HG03039 (cell line): ENCODE measurements around the gene PTPRN2.
"Not testable (repeated sequence)": the region's sequence is repeated elsewhere in the genome, so short reads cannot be mapped to it uniquely, and the experiment has no call there.

Source experiments
- ATAC-seq: cut with Tn5 transposase; IDR thresholded peaks from one replicate; pipeline ENCODE4 v1.9.1; 2021; ENCODE audit warnings: mild to moderate bottlenecking, moderate library complexity; ENCODE audit not compliant: unreplicated experiment

Gene PTPRN2

GRCh38 chr7:157714166-157715070, 873.2 kb downstream of the PTPRN2 start:
- no peak for ATAC-seq

- ATAC-seq, result no peak
These were observed 874.0 kb downstream of the PTPRN2 start for GRCh38 chr7:157713591-157713990.

DNA sequence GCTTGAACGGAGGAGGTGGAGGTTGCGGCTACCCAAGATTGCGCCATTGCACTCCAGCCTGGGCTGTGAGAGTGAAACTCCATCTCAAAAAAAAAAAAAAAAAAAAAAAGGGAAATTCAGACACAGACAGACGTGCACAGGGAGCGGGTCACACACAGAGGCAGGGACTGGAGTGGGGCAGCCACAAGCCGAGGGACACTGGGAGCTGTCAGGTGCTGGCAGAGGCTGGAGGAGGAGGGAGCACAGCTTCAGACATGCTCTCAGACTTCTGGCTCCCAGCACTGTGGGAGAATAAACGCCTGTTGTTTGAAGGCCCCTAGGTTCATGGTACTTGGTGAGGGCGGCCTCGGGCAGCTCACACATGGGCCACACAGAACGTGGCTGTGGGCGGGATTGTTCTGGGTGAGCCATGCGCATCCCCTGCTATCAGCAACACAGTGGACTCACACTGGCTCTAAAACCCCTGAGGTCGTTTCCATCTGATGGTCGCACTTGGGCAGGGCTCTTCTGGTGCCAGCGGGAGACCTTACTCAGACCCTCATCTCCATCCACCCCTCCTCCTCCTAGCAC, 874.9 kb downstream of the PTPRN2 start:
- no peak for ATAC-seq

- ATAC-seq, result no peak
These were observed 876.2 kb downstream of the PTPRN2 start for GRCh38 chr7:157711353-157711888.

DNA sequence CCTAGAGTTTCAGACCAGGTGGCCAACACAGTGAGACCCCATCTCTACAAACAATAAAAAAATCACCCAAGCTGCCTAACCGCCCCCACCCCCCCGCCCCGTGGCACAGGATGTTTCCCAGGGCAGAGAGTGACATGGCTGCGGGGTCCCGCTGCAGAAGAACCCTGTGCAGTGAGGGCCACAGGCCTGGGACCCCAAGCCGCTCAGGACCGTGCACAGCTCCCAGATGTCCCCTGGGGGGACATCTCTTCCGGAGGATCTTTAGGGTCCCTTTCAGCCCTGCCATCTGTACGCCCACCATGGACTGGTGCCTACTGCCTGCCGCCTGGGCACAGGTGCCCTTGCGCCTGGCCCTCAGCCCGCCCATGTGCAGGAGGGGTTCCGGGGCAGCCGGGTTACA, 877.2 kb downstream of the PTPRN2 start:
- no peak for ATAC-seq

GRCh38 chr7:157709531-157710251, 877.9 kb downstream of the PTPRN2 start:
- no peak for ATAC-seq

DNA sequence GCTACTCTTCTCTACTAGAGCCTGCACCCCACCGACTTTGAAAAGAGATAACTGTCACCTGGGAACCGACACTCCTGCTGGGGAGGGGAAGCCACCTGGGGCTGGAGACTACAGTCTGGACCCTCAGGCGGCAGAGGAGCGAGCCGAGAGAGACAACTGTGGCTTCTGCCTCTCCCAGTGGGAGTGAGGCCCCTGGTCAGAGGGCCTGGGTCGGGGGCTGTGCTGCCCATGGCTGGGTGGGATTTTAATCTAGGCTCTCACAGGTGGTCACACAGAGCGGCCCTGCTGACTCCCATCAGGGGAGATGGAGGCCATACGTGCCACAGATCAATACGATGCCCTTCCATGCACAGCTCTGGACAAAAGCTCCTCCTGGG, 878.7 kb downstream of the PTPRN2 start:
- no peak for ATAC-seq

- no peak for ATAC-seq
These were observed 879.4 kb downstream of the PTPRN2 start for GRCh38 chr7:157707983-157708918.

DNA sequence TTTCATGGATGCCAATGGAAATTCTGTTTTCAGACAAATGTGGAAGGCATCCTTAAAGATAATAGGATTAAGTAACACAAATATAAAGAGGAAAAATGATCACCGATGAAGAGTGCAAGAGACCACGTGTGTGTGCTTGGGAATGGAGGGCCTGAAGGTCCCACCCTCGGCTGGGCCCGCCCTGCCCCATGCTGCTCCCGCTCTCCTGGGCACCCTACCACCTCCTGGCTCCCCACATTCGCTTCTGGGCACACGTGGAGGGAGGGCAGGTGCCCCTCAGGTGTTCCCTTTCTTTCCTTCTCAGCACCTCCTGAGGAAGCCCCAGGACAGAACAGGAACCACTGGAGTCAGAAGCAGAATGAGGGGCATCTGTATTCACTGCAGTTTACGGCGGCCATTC, 883.3 kb downstream of the PTPRN2 start:
- no peak for ATAC-seq

- ATAC-seq, result no peak
These were observed 884.0 kb downstream of the PTPRN2 start for GRCh38 chr7:157703534-157704195.

GRCh38 chr7:157703131-157703530, 884.5 kb downstream of the PTPRN2 start:
- no peak for ATAC-seq

GRCh38 chr7:157702311-157703023, 885.2 kb downstream of the PTPRN2 start:
- ATAC-seq, result no peak

- ATAC-seq, result not testable (repeated sequence)
These were observed 886.0 kb downstream of the PTPRN2 start for GRCh38 chr7:157701395-157702180.

GRCh38 chr7:157700231-157701005, 887.2 kb downstream of the PTPRN2 start:
- no peak for ATAC-seq

DNA sequence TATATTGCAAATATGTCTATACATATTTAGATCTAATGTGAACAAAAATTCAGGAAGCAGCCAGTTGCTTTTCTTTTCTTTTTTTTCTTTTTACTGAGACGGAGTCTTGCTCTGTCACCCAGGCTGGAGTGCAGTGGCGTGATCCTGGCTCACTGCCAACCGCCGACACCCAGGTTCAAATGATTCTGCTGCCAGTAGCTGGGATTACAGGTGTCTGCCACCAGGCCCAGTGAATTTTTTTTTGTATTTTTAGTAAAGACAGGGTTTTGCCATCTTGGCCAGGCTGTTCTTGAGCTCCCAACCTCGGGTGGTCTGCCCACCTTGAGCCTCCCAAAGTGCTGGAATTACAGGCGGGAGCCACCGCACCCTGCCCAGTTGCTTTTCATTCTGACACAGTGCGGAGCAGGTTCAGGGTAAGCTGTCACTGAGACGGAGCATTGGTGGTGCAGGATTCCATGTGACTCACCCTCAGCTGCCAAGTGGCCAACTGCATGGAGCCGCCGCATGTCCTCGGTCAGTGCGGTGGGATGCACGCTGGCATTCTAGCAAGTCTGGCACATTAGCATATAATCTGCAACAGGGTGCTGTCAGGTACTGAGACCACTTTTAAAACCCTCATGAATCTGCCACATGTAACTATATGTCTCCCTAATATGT, 888.1 kb downstream of the PTPRN2 start:
- no peak for ATAC-seq

DNA sequence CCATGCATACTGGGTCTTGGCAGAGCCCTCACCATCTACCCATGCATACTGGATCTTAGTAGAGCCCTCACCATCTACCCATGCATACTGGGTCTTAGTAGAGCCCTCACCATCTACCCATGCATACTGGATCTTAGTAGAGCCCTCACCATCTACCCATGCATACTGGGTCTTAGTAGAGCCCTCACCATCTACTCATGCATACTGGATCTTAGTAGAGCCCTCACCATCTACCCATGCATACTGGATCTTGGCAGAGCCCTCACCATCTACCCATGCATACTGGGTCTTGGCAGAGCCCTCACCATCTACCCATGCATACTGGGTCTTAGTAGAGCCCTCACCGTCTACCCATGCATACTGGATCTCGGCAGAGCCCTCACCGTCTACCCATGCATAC, 890.3 kb downstream of the PTPRN2 start:
- ATAC-seq, result not testable (repeated sequence)

DNA sequence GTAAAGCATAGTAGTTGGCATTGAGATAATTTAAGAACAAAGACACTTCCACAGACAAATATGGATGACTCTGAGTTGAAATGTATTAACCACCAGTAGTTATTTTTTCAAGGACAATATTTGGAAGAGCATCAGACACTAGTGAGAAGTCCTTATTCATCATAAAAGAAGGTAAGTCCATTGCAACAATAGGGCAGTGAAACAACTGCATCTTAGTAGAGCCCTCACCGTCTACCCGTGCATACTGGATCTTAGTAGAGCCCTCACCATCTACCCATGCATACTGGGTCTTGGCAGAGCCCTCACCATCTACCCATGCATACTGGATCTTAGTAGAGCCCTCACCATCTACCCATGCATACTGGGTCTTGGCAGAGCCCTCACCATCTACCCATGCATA, 892.0 kb downstream of the PTPRN2 start:
- ATAC-seq, result not testable (repeated sequence)
